ENCODE measurements around the gene ACVR1B. TPM values are rescaled to one million over a fixed set of nuclear protein-coding genes. Genes with fewer than 3 reads are reported as not detected.

The ACVR1B gene
- 23.9 TPM for total RNA-seq

GRCh38 chr12:51951199-51951842 is at the start of gene ACVR1B:
Gene ACVR1B (plus strand): TSS chr12:51951699. CDS start chr12:51951744, 45 bp downstream.
- ATAC-seq (peak; percentile 96), DNase-seq (ENCODE audit: low spot score) (peak; percentile 96)
- intact Hi-C loops (cut with DNase I): no loop called here

GRCh38 chr12:51901881-51902280 is 49.6 kb upstream of the ACVR1B start:
- DNase-seq (ENCODE audit: low spot score) (peak; percentile 21), ATAC-seq (no peak)
- intact Hi-C loops (cut with DNase I): no loop called here

GRCh38 chr12:51904951-51905470 is 46.5 kb upstream of the ACVR1B start:
- peak; percentile 50 for ATAC-seq
- intact Hi-C loops (cut with DNase I): no loop called here

GRCh38 chr12:51905471-51906429 is 45.7 kb upstream of the ACVR1B start:
- intact Hi-C loops (cut with DNase I): no loop called here
- DNase-seq (ENCODE audit: low spot score) (peak; percentile 78), ATAC-seq (peak; percentile 87)

More at GRCh38 chr12:51904951-51905470, 46.5 kb upstream of the ACVR1B start:
- no peak for DNase-seq (ENCODE audit: low spot score)

- peak; percentile 7 for ATAC-seq
- peak; percentile 62 for DNase-seq (ENCODE audit: low spot score)
- intact Hi-C loops (cut with DNase I): no loop called here
Observed at GRCh38 chr12:51906430-51907082, 44.9 kb upstream of the ACVR1B start.

GRCh38 chr12:51907083-51907855 is 44.2 kb upstream of the ACVR1B start, which contains the start of gene ACVRL1:
Gene ACVRL1 (plus strand): TSS chr12:51907504. CDS start chr12:51912475, 4,971 bp downstream.
- DNase-seq (ENCODE audit: low spot score): peak; percentile 63
- intact Hi-C loops (cut with DNase I): no loop called here
- peak; percentile 1 for ATAC-seq

- ATAC-seq (no peak), DNase-seq (ENCODE audit: low spot score) (peak; percentile 45)
- intact Hi-C loops (cut with DNase I): no loop called here
Observed at GRCh38 chr12:51907856-51908425, 43.6 kb upstream of the ACVR1B start.

GRCh38 chr12:51908876-51909592 is 42.5 kb upstream of the ACVR1B start:
- ATAC-seq (no peak), DNase-seq (ENCODE audit: low spot score) (peak; percentile 37)
- intact Hi-C loops (cut with DNase I): no loop called here

- intact Hi-C loops (cut with DNase I): no loop called here
- DNase-seq (ENCODE audit: low spot score) (peak; percentile 35), ATAC-seq (no peak)
Observed at GRCh38 chr12:51910168-51910567, 41.3 kb upstream of the ACVR1B start.

GRCh38 chr12:51910691-51911090 is 40.8 kb upstream of the ACVR1B start:
- ATAC-seq (peak; percentile 29), DNase-seq (ENCODE audit: low spot score) (peak; percentile 48)
- intact Hi-C loops (cut with DNase I): no loop called here

GRCh38 chr12:51911307-51911706 is 40.2 kb upstream of the ACVR1B start:
- DNase-seq (ENCODE audit: low spot score): peak; percentile 45
- intact Hi-C loops (cut with DNase I): no loop called here
- no peak for ATAC-seq

- DNase-seq (ENCODE audit: low spot score) (peak; percentile 58), ATAC-seq (peak; percentile 38)
- intact Hi-C loops (cut with DNase I): no loop called here
Observed at GRCh38 chr12:51911788-51912711, 39.4 kb upstream of the ACVR1B start.

- ATAC-seq: no peak
- DNase-seq (ENCODE audit: low spot score): peak; percentile 57
- intact Hi-C loops (cut with DNase I): no loop called here
Observed at GRCh38 chr12:51913071-51914033, 38.1 kb upstream of the ACVR1B start.

GRCh38 chr12:51914034-51914923 is 37.2 kb upstream of the ACVR1B start:
- DNase-seq (ENCODE audit: low spot score) (peak; percentile 65), ATAC-seq (peak; percentile 3)
- intact Hi-C loops (cut with DNase I): no loop called here
